HUES64 (cell line): ENCODE measurements around the gene MED1.

Experiments used
- H3K27ac ChIP-seq: 2 replicates; pipeline ENCODE4 v1.7.0; 2013; ENCODE audit warnings: low read depth, low read length, inconsistent platforms
- H3K27me3 ChIP-seq: 2 replicates; pipeline ENCODE4 v1.6.1; 2013; ENCODE audit warnings: mild to moderate bottlenecking, low read length; ENCODE audit not compliant: insufficient read depth
- H3K36me3 ChIP-seq: 2 replicates; pipeline ENCODE4 v1.6.1; 2013; ENCODE audit warnings: mild to moderate bottlenecking, low read length; ENCODE audit not compliant: insufficient read depth
- H3K4me1 ChIP-seq: 2 replicates; pipeline ENCODE4 v1.6.1; 2013; ENCODE audit warnings: mild to moderate bottlenecking, low read length, moderate library complexity; ENCODE audit not compliant: insufficient read depth
- H3K4me3 ChIP-seq: 2 replicates; pipeline ENCODE4 v1.5.1; 2013; ENCODE audit warnings: mild to moderate bottlenecking, low read length, moderate library complexity
- H3K9ac ChIP-seq: 2 replicates; pipeline ENCODE4 v1.6.1; 2013; ENCODE audit warnings: mild to moderate bottlenecking, low read depth, low read length
- H3K9me3 ChIP-seq: 2 replicates; pipeline ENCODE4 v1.6.1; 2013; ENCODE audit warnings: low read depth, low read length; ENCODE audit not compliant: insufficient read depth
- WGBS: fragments of 150-250, 120-280 bp; methylation state at CpG from one replicate; pipeline ENCODE4 v1.1.7; 2013; ENCODE audit warnings: missing lambda C conversion rate; 5-methylcytosine and 5-hydroxymethylcytosine counted together

The MED1 gene

GRCh38 chr17:39361064-39361463 lies 90.0 kb downstream of the MED1 start:
- Histone ChIP-seq H3K27me3 (no peaks in the 10 kb centered on the region), H3K36me3 (no peaks in the 10 kb centered on the region), H3K4me3 (no peak overlapping the region), H3K4me1 (0 out of 2 replicates have a peak, but pooled peaks cover 5% of the 10 kb centered on the region), H3K9me3 (no peaks in the 10 kb centered on the region), H3K27ac (no peak overlapping the region), H3K9ac (no peak overlapping the region)
- WGBS, result 93% methylated on average over 1 of the region's 1 CpG

- H3K36me3 ChIP-seq, result no peaks in the 10 kb centered on the region
- H3K4me1 ChIP-seq, result 0 out of 2 replicates have a peak, but pooled peaks cover 5% of the 10 kb centered on the region
- WGBS, result 93% methylated on average over 3 of the region's 3 CpGs
- H3K4me3 ChIP-seq, result no peak overlapping the region
- no peak overlapping the region for H3K9ac ChIP-seq
- no peaks in the 10 kb centered on the region for H3K27me3 ChIP-seq
- no peak overlapping the region for H3K27ac ChIP-seq
- H3K9me3 ChIP-seq, result no peaks in the 10 kb centered on the region
Observed at GRCh38 chr17:39360537-39360936, 90.5 kb downstream of the MED1 start.

GRCh38 chr17:39359994-39360393 lies 91.1 kb downstream of the MED1 start:
- Histone ChIP-seq H3K27ac (no peak overlapping the region), H3K36me3 (no peaks in the 10 kb centered on the region), H3K4me1 (0 out of 2 replicates have a peak, but pooled peaks cover 5% of the 10 kb centered on the region), H3K9ac (no peak overlapping the region), H3K4me3 (no peak overlapping the region), H3K27me3 (no peaks in the 10 kb centered on the region), H3K9me3 (no peaks in the 10 kb centered on the region)
- WGBS, result no CpG with 5 or more reads among the region's 1 CpG

GRCh38 chr17:39357986-39358385 lies 93.1 kb downstream of the MED1 start:
- H3K4me1 ChIP-seq, result 0 out of 2 replicates have a peak, but pooled peaks cover 5% of the 10 kb centered on the region
- no peak overlapping the region for H3K4me3 ChIP-seq
- no peaks in the 10 kb centered on the region for H3K27me3 ChIP-seq
- WGBS, result 85% methylated on average over 3 of the region's 3 CpGs
- H3K36me3 ChIP-seq, result no peaks in the 10 kb centered on the region
- no peaks in the 10 kb centered on the region for H3K9me3 ChIP-seq
- no peak overlapping the region for H3K27ac ChIP-seq
- no peak overlapping the region for H3K9ac ChIP-seq

GRCh38 chr17:39357488-39357887 lies 93.6 kb downstream of the MED1 start:
- 0 out of 2 replicates have a peak, but pooled peaks cover 5% of the 10 kb centered on the region for H3K4me1 ChIP-seq
- WGBS, result 91% methylated on average over 8 of the region's 8 CpGs
- H3K9ac ChIP-seq, result no peak overlapping the region
- H3K36me3 ChIP-seq, result no peaks in the 10 kb centered on the region
- no peak overlapping the region for H3K4me3 ChIP-seq
- no peaks in the 10 kb centered on the region for H3K27me3 ChIP-seq
- H3K9me3 ChIP-seq, result no peaks in the 10 kb centered on the region
- H3K27ac ChIP-seq, result no peak overlapping the region
